Central memory CD4-positive, alpha-beta T cell (primary cell): Measurements from ENCODE around the gene CISD2.
A peak's percentile ranks its signal among the peaks of the same experiment; 100 is the strongest.
"Not testable (repeated sequence)": the region's sequence is repeated elsewhere in the genome, so short reads cannot be mapped to it uniquely, and the experiment has no call there.

Experiments
- DNase-seq: peaks from one replicate; pipeline ENCODE4 v3.0.0; 2022
- total RNA-seq, 3 experiments: gene quantifications; one replicate each; lab custom pipeline; 2026; lab: John Stamatoyannopoulos, UW

The CISD2 gene
- 19.3 to 33.1 (median 25.9) reads per million in 3 experiments for total RNA-seq

GRCh38 chr4:102868781-102869568, at the start of gene CISD2:
Gene CISD2 (plus strand): TSS chr4:102868992. CDS start chr4:102869085, 93 bp downstream.
- peak; percentile 92 for DNase-seq

DNA sequence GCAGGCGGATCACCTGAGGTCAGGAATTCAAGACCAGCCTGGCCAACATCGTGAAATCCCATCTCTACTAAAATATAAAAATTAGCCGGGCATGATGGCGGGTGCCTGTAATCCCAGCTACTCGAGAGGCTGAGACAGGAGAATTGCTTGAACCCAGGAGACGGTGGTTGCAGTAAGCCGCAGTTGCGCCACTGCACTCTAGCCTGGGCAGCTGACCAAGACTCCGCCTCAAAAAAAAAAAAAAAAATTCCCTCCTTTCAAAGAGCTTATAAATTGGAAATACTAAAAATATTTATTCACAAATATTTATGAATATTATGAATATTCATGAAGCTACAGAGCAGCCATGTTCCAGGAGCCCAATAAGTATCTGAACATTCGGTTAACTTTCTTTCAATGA, 49.7 kb upstream of the CISD2 start:
- DNase-seq: not testable (repeated sequence)

DNA sequence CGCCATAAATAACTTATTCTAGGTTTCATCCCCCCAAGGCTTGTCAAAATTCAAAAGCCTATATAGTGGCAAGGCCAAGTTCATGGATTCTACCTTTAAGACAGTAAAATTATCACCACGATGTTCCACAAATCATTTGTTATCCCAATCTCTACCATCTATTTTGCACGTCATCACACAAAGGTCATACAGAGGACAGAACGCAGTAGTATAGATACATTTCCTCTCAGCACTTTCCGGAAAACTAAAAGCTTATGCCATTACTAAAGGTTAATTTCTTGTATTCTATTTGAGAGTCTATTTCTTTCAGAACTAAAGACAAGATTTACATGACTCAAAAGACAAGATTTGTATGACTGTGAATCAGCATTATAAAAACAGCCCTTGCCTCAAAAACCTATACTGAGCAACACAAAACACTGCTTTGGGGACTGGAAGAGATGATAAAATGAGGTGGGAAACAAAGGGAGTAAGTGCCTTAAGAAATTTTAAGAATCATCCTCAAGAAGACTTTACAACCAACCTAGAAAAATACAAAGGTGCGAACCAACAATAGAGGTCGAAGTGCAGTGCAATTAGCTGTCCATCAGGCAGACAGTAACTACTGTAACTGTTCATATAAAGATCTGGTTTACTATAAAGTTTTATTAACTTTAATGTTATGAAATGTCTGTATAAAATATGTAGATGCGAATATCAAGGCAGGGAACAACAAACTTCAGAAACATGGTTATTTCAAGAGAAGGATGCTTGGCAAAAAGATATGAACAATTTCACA, 49.0 kb upstream of the CISD2 start:
- DNase-seq: peak; percentile 74

- no peak for DNase-seq
Observed at GRCh38 chr4:102823464-102823863, 45.3 kb upstream of the CISD2 start.

GRCh38 chr4:102823897-102824296, 44.9 kb upstream of the CISD2 start:
- no peak for DNase-seq

DNA sequence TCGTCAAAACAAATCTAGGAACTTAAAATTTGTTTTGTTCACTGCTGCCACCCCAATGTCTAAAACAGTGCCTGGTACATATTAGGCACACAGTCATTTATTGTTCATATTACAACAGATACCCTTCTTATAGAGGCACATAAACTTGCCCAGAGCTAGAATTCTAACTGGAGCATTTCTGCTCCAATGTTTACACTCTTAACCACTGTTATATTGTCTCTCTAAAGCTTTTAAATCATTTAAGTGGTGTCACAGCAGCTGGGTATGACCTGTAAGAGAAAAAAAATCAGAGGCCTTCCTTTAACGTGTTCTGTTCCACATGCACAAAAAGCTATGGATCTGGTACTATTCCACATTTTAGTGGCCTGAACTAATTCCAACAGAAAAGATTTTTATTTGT, 44.4 kb upstream of the CISD2 start:
- no peak for DNase-seq

DNA sequence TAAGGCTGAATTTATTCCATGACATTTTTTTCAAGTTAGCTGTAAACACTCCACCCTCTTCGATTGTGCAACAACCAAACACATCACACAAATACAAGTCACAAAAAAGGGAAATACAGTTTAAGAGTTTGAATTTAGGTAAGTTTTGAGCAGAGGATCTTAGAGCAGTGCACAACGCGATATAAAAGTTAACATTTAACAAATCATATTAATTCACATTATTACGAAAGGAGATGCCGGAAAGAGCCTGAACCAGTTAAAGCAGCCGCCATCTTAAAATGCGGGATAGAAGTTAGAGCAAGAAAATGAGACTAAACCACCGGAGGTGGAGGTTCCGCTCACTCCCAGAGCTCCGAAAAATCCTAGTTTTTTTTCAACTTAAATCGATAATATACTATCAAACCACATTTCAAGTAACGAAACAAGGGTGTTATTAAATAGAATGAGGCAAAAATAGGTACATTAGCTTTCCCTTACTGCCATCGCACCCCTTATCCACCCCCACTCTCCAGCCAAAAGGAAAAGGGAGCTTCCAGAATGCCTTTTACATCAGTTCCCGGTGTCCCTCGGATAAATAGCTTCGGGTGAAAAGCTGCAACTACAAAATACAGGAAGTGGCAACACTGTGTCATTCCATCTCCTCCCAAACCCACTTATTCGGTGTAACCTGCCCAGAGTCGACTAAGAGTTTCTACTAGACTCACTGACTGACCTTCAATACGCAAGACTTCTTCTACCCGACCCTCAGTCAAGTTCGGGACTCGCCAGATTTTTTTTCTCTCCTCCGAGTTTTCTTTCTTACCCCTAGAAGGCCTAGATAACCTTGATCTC, 43.3 kb upstream of the CISD2 start:
- DNase-seq: peak; percentile 43

DNA sequence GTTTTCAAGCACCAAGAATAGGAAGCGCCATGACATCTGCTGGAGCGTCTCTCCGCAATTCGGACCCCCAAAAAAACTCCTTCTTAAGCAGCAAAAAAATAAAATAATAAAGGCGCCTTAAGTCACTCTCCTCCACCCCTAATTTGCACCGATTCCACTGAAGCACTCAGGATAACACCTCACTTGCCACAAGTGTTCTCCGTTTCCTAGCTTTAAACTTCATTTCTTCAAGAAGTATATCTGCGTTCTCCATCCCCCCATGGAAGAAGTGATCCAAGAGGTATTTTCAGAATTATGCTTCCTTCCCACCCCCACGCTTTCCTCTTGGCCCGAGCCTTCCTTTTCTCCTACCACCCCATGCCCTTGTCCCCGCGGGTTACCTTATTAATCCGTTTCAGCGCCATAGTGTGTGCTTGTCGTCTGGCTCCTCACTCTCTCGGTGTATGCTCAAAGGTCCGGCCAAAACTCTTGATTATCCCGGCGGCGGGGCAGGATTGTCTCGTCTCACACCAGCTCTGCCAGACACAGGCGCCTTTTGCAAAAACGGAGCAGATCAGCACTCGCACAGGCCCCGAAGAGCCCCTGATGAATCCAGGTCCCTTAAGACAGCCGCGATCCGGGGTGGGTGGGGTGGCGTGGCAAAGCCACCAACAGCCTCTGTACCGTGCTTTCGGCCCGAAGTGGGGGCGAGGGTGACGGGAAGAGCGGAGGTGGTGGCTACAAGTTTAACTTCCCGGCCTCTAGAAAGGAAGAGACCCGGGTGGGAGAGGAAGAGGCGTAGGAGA, 42.5 kb upstream of the CISD2 start:
- DNase-seq: no peak

DNA sequence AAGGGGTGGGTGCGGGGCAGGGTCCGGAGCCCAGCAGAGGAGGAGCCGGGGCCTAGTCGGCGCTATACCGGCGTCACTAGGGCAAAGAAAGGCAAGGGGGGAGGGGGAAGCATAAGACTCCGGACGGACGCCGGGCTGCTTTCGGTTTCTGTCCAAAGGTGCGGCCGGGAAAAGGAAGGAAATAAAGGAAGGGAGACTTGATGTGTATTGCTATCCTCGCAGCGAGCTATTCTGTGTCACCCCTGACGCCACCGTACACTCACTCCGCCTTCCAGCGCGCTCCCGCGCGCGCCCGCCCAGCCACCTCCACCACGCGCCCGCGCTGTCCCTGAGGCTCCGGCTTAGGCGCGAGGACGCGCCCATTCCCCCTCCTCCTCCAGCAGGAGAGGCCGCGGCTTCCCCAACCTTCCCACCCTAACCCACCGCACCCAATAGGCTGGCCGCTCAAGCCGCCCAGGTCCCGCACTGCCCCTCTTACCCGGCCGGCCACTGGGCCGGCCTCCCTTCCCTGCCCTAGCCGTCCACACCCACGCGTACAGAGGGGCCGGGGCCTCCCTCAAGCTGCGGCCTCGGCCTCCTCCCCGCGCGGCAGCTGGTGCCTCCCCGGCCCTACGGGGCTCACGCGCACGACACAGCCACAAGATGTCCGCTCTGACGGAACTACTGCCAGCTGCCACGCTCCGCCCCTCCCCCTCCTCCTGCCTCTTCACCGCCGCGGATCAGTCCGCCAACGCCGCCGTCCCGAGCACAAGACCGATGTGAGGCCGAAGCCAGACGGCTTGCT, 41.7 kb upstream of the CISD2 start, which contains the start of gene UBE2D3:
Gene UBE2D3, minus strand, starts transcription at position 662 of the 784 bp plus-strand sequence. CDS start 1,043 bp downstream, outside the sequence.
- DNase-seq: peak; percentile 93

- DNase-seq: peak; percentile 99
Observed at GRCh38 chr4:102827674-102828496, 40.9 kb upstream of the CISD2 start.

- DNase-seq: no peak
Observed at GRCh38 chr4:102828497-102828808, 40.3 kb upstream of the CISD2 start.

- no peak for DNase-seq
Observed at GRCh38 chr4:102829803-102830202, 39.0 kb upstream of the CISD2 start.

- DNase-seq: no peak
Observed at GRCh38 chr4:102832105-102832504, 36.7 kb upstream of the CISD2 start.

- no peak for DNase-seq
Observed at GRCh38 chr4:102832667-102833066, 36.1 kb upstream of the CISD2 start.

GRCh38 chr4:102836596-102836995, 32.2 kb upstream of the CISD2 start:
- DNase-seq: no peak

DNA sequence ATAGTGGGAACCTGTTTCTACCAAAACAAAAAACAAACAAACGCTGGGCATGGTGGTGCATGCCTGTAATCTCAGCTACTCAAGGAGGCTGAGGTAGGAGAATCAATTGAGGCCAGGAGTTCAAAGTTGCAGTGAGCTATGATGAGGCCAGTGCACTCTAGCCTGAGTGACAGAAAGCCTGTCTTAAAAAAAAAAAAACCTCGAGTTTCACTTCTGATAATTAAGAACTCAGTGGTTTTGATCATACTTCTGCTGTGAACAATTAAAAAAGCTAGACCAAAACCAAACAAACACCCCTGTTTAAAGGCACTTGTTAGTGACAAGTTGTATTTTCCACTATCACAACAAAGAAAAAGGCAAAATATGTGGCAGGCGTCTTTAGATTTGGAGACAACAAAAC, 26.4 kb upstream of the CISD2 start:
- DNase-seq: no peak

DNA sequence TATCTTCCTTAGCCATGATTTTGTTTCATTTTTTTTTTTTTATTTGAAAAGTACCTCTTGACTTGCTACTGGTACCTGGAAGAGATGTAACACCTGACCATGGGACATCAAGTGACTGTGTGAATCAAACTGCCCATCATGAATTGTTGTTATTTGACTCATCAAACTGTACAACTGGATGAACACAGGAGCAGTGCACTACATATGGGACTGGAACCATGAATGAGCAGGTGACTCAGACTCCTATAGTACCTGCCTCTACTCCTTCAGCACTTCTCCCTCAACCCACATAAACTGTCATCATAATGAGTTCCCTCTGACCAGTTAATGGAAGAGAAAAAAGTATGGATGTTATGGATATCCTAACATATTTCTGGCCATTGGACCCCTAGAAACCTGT, 25.5 kb upstream of the CISD2 start:
- DNase-seq: no peak

GRCh38 chr4:102843938-102844337, 24.9 kb upstream of the CISD2 start:
- no peak for DNase-seq

GRCh38 chr4:102847687-102848086, 21.1 kb upstream of the CISD2 start:
- no peak for DNase-seq

DNA sequence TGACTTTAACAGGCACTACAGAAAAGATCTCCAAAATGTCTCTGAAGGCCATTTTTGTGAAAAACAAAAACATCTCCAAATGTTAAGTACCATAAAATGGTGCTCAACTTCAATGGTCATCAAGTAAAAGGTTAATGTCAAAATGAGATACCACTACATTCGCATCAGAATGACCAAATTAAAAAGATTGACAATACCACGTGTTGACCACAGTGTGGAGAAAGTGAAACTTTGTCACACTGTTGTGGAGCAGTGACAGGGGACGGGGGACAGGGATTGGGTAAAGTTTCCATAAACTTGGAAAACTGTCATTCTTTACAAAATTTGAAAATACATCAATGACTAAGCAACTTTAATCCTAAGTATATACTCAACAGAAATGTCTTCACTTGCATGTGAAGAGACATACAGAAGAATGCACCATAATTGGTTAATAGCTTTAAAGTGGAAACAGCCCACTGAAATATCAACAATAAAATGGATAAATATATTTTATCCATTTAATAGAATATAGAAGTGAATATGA, 19.1 kb upstream of the CISD2 start:
- no peak for DNase-seq
